ENCODE data around the gene TP53AIP1. TPM values are rescaled to one million over a fixed set of nuclear protein-coding genes. Genes with fewer than 3 reads are reported as not detected.
A peak's percentile ranks its signal among the peaks of the same experiment; 100 is the strongest.

The TP53AIP1 gene
- total and polyA plus RNA-seq, 8 donors, result 0.12 to 1.0 (median 0.16) TPM; not detected in 2

DNA sequence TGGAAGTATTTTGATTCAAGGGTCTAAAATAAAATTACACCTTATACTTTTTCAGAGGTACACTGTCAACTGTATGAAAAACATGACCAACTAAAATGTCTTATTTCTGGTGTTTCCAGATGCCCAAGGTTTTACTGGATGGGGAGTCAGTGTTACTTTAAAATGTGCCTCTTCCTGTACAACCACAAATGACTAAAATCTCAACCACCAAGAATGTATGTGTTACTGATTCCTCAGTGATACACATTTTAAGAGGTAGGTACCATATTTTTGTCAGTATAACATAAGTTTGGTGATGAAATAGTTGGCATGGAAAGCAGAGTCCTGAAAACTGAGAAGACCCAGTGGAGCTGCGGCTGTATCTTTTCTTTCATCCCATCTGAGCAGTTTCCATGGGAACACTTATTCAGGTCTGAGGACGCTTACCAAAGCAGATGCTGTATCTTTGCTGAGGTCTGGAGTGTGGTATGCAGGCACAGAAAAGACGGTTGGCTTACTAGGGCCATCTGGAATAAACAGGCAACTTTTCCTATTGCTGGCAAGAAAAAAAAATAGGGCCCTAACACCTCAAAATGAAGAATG lies 21.2 kb upstream of the TP53AIP1 start:
- no peaks in the 10 kb centered on the region for H3K27me3 ChIP-seq
- ATAC-seq (no peak), DNase-seq (no peak), FAIRE-seq (no peak)
- no peak overlapping the region for H3K27ac ChIP-seq
- 84 to 90% methylated on average over 3 of the region's 3 CpGs for WGBS, 2 donors
- H3K9me3 ChIP-seq, result no peaks in the 10 kb centered on the region
- TF ChIP-seq, protein P1, sequence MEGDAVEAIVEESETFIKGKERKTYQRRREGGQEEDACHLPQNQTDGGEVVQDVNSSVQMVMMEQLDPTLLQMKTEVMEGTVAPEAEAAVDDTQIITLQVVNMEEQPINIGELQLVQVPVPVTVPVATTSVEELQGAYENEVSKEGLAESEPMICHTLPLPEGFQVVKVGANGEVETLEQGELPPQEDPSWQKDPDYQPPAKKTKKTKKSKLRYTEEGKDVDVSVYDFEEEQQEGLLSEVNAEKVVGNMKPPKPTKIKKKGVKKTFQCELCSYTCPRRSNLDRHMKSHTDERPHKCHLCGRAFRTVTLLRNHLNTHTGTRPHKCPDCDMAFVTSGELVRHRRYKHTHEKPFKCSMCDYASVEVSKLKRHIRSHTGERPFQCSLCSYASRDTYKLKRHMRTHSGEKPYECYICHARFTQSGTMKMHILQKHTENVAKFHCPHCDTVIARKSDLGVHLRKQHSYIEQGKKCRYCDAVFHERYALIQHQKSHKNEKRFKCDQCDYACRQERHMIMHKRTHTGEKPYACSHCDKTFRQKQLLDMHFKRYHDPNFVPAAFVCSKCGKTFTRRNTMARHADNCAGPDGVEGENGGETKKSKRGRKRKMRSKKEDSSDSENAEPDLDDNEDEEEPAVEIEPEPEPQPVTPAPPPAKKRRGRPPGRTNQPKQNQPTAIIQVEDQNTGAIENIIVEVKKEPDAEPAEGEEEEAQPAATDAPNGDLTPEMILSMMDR (IDR thresholded peaks at IDR 0.05), result no peak
- H3K4me1 ChIP-seq, result no peaks in the 10 kb centered on the region
- peaks cover 0 to 4% (median 2%) of the 10 kb centered on the region in 3 donors for H3K36me3 ChIP-seq
- intact Hi-C loops (cut with DNase I), result no loop called here
- H3K4me3 ChIP-seq, result no peak overlapping the region

- 92% methylated on average over 5 of the region's 5 CpGs for WGBS, 2 donors
- FAIRE-seq (no peak), ATAC-seq (no peak), DNase-seq (no peak)
- Histone ChIP-seq H3K4me1 (no peaks in the 10 kb centered on the region), H3K4me3 (no peak overlapping the region), H3K27me3 (no peaks in the 10 kb centered on the region), H3K9me3 (no peaks in the 10 kb centered on the region), H3K36me3 (no peaks in the 10 kb centered on the region), H3K27ac (no peak overlapping the region)
- intact Hi-C loops (cut with DNase I), result no loop called here
- TF ChIP-seq, protein P1 (IDR thresholded peaks at IDR 0.05), result no peak
Observed at GRCh38 chr11:128962896-128963295, 20.2 kb upstream of the TP53AIP1 start.

DNA sequence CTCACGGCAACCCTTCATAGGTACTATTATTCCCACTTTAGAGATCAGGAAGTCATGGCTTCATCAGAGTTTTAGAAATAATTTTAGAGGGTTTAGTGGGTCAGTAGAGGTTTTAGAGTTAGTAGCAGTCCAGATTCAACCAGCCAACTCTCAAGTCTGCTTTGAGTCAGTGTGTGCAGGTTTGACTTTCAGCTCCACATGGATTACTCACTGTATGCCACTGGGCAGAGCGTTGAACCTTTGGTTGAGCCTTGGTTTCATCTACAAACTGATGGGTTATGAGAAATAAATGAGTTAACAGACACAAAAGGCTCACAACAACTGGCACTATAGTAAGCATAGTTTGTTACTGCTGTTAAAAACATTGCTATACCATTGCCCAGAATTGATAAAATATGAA lies 19.0 kb upstream of the TP53AIP1 start:
- H3K9me3 ChIP-seq, result no peaks in the 10 kb centered on the region
- no peak overlapping the region for H3K4me3 ChIP-seq
- H3K27ac ChIP-seq, result no peak overlapping the region
- DNase-seq (no peak), FAIRE-seq (no peak), ATAC-seq (no peak)
- H3K36me3 ChIP-seq, result no peaks in the 10 kb centered on the region
- no peaks in the 10 kb centered on the region for H3K27me3 ChIP-seq
- 72 to 79% methylated on average over 2 of the region's 2 CpGs for WGBS, 2 donors
- intact Hi-C loops (cut with DNase I), result no loop called here
- H3K4me1 ChIP-seq, result peaks cover 0 to 5% (median 0%) of the 10 kb centered on the region in 3 donors
- TF ChIP-seq, protein P1 (IDR thresholded peaks at IDR 0.05), result no peak

- H3K4me1 ChIP-seq, result peaks cover 0 to 6% (median 0%) of the 10 kb centered on the region in 3 donors
- intact Hi-C loops (cut with DNase I), result loop anchor here (2.0 to 10.0 kb wide), 3 partner anchors 70 to 72 kb away; no protein-coding TSS in a partner anchor
- ATAC-seq (peak; percentile 33 to 37 (median 35)), FAIRE-seq (no peak), DNase-seq (no peak)
- no peak overlapping the region for H3K4me3 ChIP-seq
- no peaks in the 10 kb centered on the region for H3K27me3 ChIP-seq
- WGBS, 2 donors, result 60 to 69% methylated on average over 8 of the region's 8 CpGs
- no peaks in the 10 kb centered on the region for H3K36me3 ChIP-seq
- no peaks in the 10 kb centered on the region for H3K9me3 ChIP-seq
- TF ChIP-seq, protein P1 (IDR thresholded peaks at IDR 0.05), result no peak
- no peak overlapping the region for H3K27ac ChIP-seq
Observed at GRCh38 chr11:128957202-128957482, 14.5 kb upstream of the TP53AIP1 start.

- intact Hi-C loops (cut with DNase I), result loop anchor here (2.0 to 10.0 kb wide), 3 partner anchors 69 to 72 kb away; no protein-coding TSS in a partner anchor
- FAIRE-seq, result peak; percentile 57
- H3K27me3 ChIP-seq, result no peaks in the 10 kb centered on the region
- ATAC-seq, result peak; percentile 80 to 97 (median 94)
- peaks cover 0 to 6% (median 0%) of the 10 kb centered on the region in 3 donors for H3K4me1 ChIP-seq
- H3K36me3 ChIP-seq, result no peaks in the 10 kb centered on the region
- no peak overlapping the region for H3K27ac ChIP-seq
- H3K9me3 ChIP-seq, result no peaks in the 10 kb centered on the region
- WGBS, 2 donors, result 31 to 40% methylated on average over 8 of the region's 8 CpGs
- TF ChIP-seq, protein P1 (IDR thresholded peaks at IDR 0.05), result peak; percentile 27 to 62 (median 52)
- peak in 3 of 6 donors; percentile 41 to 60 (median 43) for DNase-seq
- H3K4me3 ChIP-seq, result no peak overlapping the region
Observed at GRCh38 chr11:128956401-128957201, 13.9 kb upstream of the TP53AIP1 start.
